ENCODE results near the gene KCNH1.

GRCh38 chr1:210677533-210677932, 456.4 kb downstream of the KCNH1 start:
- TF ChIP-seq CTCF (IDR thresholded peaks at IDR 0.05) (no peak), POLR2AphosphoS5 (IDR thresholded peaks at IDR 0.05) (no peak), POLR2A (IDR thresholded peaks at IDR 0.05) (no peak)

Data from prostate gland (tissue), 2 donors.